GM21381 (cell line): ENCODE data around the gene TNFRSF8.
A peak's percentile ranks its signal among the peaks of the same experiment; 100 is the strongest.

Source experiments
- ATAC-seq: cut with Tn5 transposase; IDR thresholded peaks from one replicate; pipeline ENCODE4 v1.9.1; 2021; ENCODE audit warnings: mild to moderate bottlenecking, moderate library complexity; ENCODE audit not compliant: unreplicated experiment

Gene TNFRSF8

GRCh38 chr1:12153181-12153785 lies 90.2 kb downstream of the TNFRSF8 start:
- ATAC-seq: peak; percentile 33

- no peak for ATAC-seq
Measured at GRCh38 chr1:12155328-12155727, 92.2 kb downstream of the TNFRSF8 start.

GRCh38 chr1:12157366-12158231 lies 94.5 kb downstream of the TNFRSF8 start:
- no peak for ATAC-seq

- ATAC-seq: no peak
Measured at GRCh38 chr1:12158357-12159092, 95.4 kb downstream of the TNFRSF8 start.

- ATAC-seq: no peak
Measured at GRCh38 chr1:12159816-12160215, 96.7 kb downstream of the TNFRSF8 start.

GRCh38 chr1:12161324-12161661 lies 98.2 kb downstream of the TNFRSF8 start:
- ATAC-seq: no peak

- peak; percentile 74 for ATAC-seq
Measured at GRCh38 chr1:12161662-12162458, 98.8 kb downstream of the TNFRSF8 start.

- no peak for ATAC-seq
Measured at GRCh38 chr1:12162459-12163137, 99.5 kb downstream of the TNFRSF8 start.

GRCh38 chr1:12163210-12163609 lies 100.1 kb downstream of the TNFRSF8 start:
- ATAC-seq: no peak

GRCh38 chr1:12164210-12164609 lies 101.1 kb downstream of the TNFRSF8 start:
- ATAC-seq: no peak

GRCh38 chr1:12165342-12165741 lies 102.2 kb downstream of the TNFRSF8 start:
- ATAC-seq: no peak

GRCh38 chr1:12166834-12167492 lies 103.9 kb downstream of the TNFRSF8 start, which contains the start of gene TNFRSF1B:
Gene TNFRSF1B (plus strand): TSS chr1:12166991. CDS start chr1:12167092, 101 bp downstream.
- ATAC-seq: peak; percentile 48

GRCh38 chr1:12167493-12168429 lies 104.7 kb downstream of the TNFRSF8 start:
- ATAC-seq: peak; percentile 14

GRCh38 chr1:12168451-12169160 lies 105.5 kb downstream of the TNFRSF8 start:
- no peak for ATAC-seq

GRCh38 chr1:12169442-12170135 lies 106.5 kb downstream of the TNFRSF8 start:
- ATAC-seq: no peak

GRCh38 chr1:12170263-12170671 lies 107.2 kb downstream of the TNFRSF8 start:
- ATAC-seq: no peak
